MV-4-11 (cell line): ENCODE measurements around the gene SH3RF2.
"Not testable (repeated sequence)": the region's sequence is repeated elsewhere in the genome, so short reads cannot be mapped to it uniquely, and the experiment has no call there.

Experiments
- DNase-seq: peaks from one replicate; lab custom pipeline; 2025; lab: John Stamatoyannopoulos, UW

Gene SH3RF2

DNA sequence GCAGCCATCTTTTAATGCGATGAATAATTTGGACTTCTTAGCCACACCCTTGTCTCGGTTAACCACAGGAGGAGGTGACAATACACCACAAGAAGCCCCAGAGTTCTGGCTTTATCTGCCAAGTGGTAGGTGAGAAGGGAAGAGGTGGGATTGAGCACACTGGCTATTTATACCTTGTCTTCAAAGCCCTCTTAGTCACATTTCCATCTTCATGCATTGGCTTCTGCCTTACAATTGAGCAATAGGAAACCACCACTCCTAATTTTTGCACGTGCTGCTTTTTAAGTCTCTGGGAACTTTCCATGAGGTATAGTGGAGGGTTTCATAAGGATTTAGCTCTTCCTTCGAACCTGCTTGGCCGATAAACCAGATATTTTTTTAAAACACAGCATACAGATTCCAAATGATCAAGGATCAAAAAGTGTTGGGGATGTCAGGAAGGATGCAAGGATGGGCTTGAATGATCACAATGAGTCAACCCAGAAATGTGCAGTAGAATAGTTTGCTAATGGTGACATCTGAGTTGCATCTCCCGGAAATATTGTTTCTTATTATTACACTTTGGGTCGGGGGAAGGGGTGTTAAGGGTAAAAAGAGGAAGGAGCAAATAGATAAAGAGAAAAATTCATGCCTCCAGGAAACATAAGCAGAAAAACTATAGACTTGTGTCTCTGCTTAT is 143.5 kb downstream of the SH3RF2 start:
- peak; percentile 89 for DNase-seq

- DNase-seq: no peak
Measured at GRCh38 chr5:146081556-146081955, 145.2 kb downstream of the SH3RF2 start.

DNA sequence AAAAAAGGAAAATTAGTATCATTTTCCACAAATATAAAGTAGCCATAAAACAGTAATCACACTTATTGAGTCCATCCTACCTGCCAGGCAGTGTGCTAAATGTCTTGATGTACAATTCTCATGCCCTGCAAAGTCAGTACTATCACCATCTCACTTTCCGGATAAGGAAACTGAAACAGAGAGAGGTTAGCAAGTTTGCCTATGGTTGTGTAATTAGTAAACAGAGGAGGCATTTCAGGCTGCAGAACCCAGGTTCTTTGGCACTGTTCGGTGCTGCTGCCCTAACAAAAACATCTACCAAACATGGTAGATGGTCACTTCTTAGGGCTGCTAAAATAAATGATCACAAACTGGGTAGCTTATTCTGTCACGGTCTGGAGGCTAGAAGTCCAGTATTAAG is 146.4 kb downstream of the SH3RF2 start:
- peak; percentile 11 for DNase-seq

DNA sequence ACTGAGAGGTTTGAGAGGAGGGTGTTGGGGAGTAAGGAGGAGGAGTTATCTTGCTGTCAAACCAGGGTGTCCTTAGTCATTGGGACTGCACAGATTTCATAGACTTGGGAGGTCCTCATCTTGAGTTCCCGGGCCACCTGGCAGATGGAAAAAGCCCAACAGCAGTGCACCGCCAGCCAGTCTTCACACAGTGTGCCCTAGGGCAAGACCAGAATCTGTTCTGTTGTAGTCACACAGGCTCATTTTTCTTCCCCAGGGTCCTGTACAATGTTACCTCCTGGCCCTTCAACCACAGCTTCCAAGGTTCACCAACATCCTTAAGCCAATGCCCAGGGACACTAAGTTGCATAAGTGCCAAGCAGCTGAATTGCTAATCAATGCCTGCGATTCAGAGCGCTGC is 148.0 kb downstream of the SH3RF2 start:
- DNase-seq: no peak

DNA sequence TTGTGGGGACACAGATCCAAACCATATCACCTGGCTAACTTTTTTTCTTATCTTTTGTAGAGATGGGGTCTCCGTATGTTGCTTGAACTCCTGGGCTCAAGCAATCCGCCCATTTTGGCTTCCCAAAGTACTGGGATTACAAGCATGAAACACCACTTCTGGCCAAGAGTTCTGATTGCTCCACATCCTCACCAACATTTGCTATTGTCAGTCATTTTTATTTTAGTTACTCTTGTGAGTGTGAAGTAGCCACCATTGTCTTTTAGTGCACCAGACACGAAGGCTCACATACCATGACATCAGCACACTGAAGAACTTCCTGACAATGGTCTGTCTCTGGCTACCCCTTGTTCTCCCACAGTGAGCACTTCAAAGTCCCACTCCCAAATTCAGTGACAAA is 151.7 kb downstream of the SH3RF2 start:
- DNase-seq: no peak

DNA sequence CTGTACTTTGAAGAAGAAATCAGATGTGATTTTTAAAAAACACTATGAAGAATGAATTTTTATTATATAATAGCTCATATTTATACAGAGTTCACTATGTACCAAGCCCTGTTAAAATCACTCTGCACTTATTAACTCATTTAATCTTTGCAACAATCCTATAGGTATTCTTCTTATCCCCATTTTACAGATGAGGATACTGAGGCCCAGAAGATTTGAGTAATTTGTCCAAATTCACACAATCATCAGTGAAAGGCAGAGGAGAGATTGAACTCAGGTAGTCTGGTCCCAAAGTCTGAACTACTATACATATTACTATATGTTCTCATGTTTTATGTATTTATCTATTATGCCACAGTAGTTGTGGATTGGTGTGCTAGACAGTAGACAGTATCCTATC is 152.9 kb downstream of the SH3RF2 start:
- DNase-seq: no peak

- DNase-seq: no peak
Measured at GRCh38 chr5:146091881-146092280, 155.5 kb downstream of the SH3RF2 start.

DNA sequence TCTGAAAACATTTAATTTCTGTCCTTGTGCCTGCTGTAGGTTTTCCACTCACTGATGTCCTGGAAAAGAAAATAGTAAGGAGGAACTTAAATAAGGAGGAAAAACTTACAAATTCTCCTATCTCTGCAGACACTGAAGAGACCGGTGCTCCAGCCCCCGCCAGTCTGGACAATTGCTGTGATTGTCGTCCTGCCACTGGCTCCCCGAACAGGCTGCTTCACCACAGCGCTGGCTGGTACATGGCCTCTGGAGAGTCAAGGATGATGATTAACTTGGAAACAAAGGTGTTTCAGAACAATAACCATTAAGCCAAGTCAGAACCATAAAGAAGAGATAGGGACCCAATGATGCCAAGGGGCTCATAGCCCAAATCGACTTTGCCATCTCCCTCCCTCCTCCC is 161.7 kb downstream of the SH3RF2 start:
- no peak for DNase-seq

DNA sequence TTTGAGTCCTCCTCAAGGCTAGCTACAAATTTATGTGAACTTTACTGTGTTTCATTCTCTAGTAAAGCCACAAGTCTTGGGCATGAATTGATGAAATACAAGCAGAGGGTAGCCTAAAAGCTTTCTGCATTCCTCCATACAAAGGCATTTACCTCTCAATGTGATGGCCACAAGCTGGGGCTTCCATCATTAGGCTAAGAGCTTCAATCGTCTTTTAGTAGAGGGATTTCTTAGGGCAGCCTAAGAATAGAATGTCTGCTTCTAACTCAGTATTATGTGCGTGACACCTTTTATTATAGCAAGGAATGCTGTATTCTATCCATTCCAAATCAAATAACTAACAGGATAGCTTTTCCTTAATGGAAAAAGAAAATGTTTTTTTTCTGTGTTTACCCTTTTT is 165.3 kb downstream of the SH3RF2 start:
- no peak for DNase-seq

DNA sequence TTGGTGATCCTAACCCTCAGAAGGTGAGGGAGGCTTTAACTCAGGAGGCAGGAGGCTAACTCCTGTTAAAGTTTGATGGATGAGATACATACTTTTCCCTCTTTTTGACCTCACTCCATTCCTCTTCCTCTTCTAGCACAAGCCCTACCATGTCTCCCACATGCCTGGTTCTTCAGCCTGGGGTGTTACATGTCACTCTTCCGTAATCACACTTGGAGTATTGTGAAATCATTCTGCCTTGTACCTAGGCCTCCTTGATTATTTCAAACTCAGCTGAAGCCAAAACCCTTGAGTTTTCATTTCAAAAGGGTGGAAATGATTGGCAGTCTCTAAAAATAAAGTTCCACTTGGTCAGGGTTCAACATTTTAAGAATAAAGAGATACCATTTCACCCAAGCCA is 167.2 kb downstream of the SH3RF2 start:
- peak; percentile 12 for DNase-seq

GRCh38 chr5:146105477-146105876 is 169.1 kb downstream of the SH3RF2 start, which contains the start of gene PLAC8L1:
Gene PLAC8L1, minus strand, starts transcription at chr5:146105577. Its CDS starts 1,266 bp downstream, at chr5:146104311.
- DNase-seq: no peak

- DNase-seq: no peak
Measured at GRCh38 chr5:146107901-146108300, 171.5 kb downstream of the SH3RF2 start.

GRCh38 chr5:146108870-146109269 is 172.5 kb downstream of the SH3RF2 start:
- DNase-seq: not testable (repeated sequence)

DNA sequence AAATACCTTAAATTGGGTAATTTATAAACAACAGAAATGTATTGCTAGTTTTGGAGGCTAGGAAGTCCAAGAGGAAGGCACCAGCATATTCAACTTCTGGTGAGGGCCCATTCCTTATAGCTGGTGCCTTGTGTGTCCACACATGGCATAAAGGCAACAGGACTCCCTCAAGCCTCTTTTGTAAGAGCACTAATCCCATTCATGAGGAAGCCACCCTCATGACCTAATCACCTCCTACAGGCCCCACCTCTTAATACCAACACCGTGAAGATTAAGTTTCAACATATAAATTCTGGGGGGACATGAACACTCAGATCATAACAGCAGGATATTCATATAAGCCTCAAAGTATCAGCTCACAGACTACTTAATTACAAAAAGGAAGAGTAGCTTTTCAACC is 173.0 kb downstream of the SH3RF2 start:
- no peak for DNase-seq

- no peak for DNase-seq
Measured at GRCh38 chr5:146111409-146111808, 175.0 kb downstream of the SH3RF2 start.

- DNase-seq: no peak
Measured at GRCh38 chr5:146112476-146112875, 176.1 kb downstream of the SH3RF2 start.
